Prostate gland (tissue), 2 donors: ENCODE results near the gene OSBPL6. TPM values are rescaled to one million over a fixed set of nuclear protein-coding genes. Genes with fewer than 3 reads are reported as not detected.

ENCODE experiments used
- DNase-seq: peaks from one replicate; pipeline ENCODE4 v3.0.0-alpha.2; 2019; ENCODE audit warnings: low spot score
- H3K27ac ChIP-seq, 2 donors: fragments of 200-600 bp; sonication (generic); 2 replicates each; pipeline ENCODE4 v1.5.1; 2017 to 2019
- H3K27me3 ChIP-seq: fragments of 200-600 bp; sonication (generic); replicated peaks from 2 replicates; pipeline ENCODE4 v1.5.1; 2019; ENCODE audit not compliant: insufficient read depth
- H3K36me3 ChIP-seq, 2 donors: fragments of 200-600 bp; sonication (generic); 1 replicate in 1 of 2; 2 replicates in 1 of 2; pipeline versions ENCODE4 v1.5.1 to v1.8.1; 2017 to 2019
- H3K4me1 ChIP-seq: fragments of 200-600 bp; sonication (generic); replicated peaks from 2 replicates; pipeline ENCODE4 v1.5.1; 2019
- H3K4me3 ChIP-seq, 2 donors: fragments of 200-600 bp; sonication (generic); 2 replicates each; pipeline ENCODE4 v1.5.1; 2017 to 2019
- H3K9me3 ChIP-seq: fragments of 200-600 bp; sonication (generic); 2 replicates; pipeline ENCODE4 v1.5.1; 2017
- POLR2A ChIP-seq: fragments of 450-650 bp; IDR thresholded peaks from one replicate; pipeline ENCODE4 v1.6.1; 2016; ENCODE audit warnings: antibody characterized with exemption, mild to moderate bottlenecking
- POLR2AphosphoS5 ChIP-seq: sonication (generic); formaldehyde crosslinking; IDR thresholded peaks from one replicate; pipeline ENCODE4 v1.6.1; 2017; ENCODE audit warnings: antibody characterized with exemption
- WGBS: methylation state at CpG from one replicate; pipeline ENCODE4 v1.1.5; 2018; 5-methylcytosine and 5-hydroxymethylcytosine counted together
- intact Hi-C: fragments of 100-400 bp; cut with DNase I; formaldehyde crosslinking; loops from one replicate; pipeline ENCODE4 v1.14.2; 2022
- total RNA-seq, 2 donors: library from RNA; depleted of rRNA; stranded (reverse); fragments of >200 nt; gene quantifications; one replicate each; pipeline ENCODE4 v1.1.0, GENCODE V29; 2016
- TF ChIP-seq, protein P1 (sequence below), 4 experiments: fragments of 200-600 bp in 2 of 4; fragments of 450-650 bp in 2 of 4; sonication (generic) in 2 of 4; IDR thresholded peaks; 1 replicate in 3 of 4; 2 replicates in 1 of 4; pipeline ENCODE4 v1.5.1; 2016 to 2019; ENCODE audit warnings: antibody characterized with exemption in 4 of 4, mild to moderate bottlenecking in 2 of 4, moderate library complexity in 2 of 4

The OSBPL6 gene
- total RNA-seq, 2 donors from 2014 or later = 2.4 to 10.8 TPM

DNA sequence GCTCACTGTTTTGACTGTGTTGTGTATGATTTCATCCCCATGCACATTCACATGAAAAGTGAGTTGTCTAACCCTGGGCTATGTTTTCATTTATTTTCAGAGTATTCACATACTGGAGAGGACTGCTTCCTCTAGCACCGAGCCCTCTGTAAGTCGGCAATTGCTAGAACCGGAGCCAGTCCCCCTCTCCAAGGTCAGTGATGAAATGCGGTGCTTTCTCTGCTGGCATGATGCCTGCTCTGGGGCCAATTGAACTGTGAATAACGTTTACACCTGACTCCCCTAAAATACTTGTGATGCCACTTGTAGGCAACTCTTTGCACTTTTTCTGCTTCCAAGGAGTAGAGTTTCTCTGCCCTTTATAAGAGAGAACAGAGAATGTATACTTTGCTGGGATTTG, 129.8 kb downstream of the OSBPL6 start:
- intact Hi-C loops = no loop called here
- Histone ChIP-seq H3K27ac (no peak overlapping the region), H3K36me3 (no peaks in the 10 kb centered on the region), H3K9me3 (no peaks in the 10 kb centered on the region), H3K27me3 (no peaks in the 10 kb centered on the region), H3K4me3 (no peak overlapping the region), H3K4me1 (no peaks in the 10 kb centered on the region)
- DNase-seq = no peak
- WGBS = 69% methylated on average over 5 of the region's 5 CpGs
- no peak for TF ChIP-seq POLR2A
- no peak for TF ChIP-seq POLR2AphosphoS5
- TF ChIP-seq, protein P1, sequence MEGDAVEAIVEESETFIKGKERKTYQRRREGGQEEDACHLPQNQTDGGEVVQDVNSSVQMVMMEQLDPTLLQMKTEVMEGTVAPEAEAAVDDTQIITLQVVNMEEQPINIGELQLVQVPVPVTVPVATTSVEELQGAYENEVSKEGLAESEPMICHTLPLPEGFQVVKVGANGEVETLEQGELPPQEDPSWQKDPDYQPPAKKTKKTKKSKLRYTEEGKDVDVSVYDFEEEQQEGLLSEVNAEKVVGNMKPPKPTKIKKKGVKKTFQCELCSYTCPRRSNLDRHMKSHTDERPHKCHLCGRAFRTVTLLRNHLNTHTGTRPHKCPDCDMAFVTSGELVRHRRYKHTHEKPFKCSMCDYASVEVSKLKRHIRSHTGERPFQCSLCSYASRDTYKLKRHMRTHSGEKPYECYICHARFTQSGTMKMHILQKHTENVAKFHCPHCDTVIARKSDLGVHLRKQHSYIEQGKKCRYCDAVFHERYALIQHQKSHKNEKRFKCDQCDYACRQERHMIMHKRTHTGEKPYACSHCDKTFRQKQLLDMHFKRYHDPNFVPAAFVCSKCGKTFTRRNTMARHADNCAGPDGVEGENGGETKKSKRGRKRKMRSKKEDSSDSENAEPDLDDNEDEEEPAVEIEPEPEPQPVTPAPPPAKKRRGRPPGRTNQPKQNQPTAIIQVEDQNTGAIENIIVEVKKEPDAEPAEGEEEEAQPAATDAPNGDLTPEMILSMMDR (IDR thresholded peaks at IDR 0.05) = no peak

DNA sequence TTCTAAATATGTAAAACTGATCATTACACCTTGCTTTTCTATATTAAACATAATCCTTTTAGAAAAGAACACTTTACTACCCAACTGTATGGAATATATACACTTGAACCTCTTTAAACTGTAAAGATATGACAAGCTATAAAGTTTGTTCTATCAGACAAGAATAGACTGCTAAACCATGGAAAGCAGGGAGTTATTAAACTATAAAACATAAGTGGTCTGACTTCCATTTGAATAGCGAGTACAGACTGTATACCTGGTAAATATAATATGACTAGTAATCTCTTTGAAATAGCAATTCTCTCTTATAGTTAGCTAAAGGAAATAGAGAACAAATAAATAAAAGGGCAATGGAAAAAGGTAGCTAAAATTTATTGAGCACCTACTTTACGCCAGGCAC, 131.0 kb downstream of the OSBPL6 start:
- Histone ChIP-seq H3K27me3 (no peaks in the 10 kb centered on the region), H3K4me1 (no peaks in the 10 kb centered on the region), H3K36me3 (no peaks in the 10 kb centered on the region), H3K4me3 (no peak overlapping the region), H3K9me3 (no peaks in the 10 kb centered on the region), H3K27ac (no peak overlapping the region)
- intact Hi-C loops = no loop called here
- TF ChIP-seq, protein P1 (IDR thresholded peaks at IDR 0.05) = no peak
- TF ChIP-seq POLR2AphosphoS5 (no peak), POLR2A (no peak)
- no peak for DNase-seq
- 83% methylated on average over 2 of the region's 2 CpGs for WGBS

DNA sequence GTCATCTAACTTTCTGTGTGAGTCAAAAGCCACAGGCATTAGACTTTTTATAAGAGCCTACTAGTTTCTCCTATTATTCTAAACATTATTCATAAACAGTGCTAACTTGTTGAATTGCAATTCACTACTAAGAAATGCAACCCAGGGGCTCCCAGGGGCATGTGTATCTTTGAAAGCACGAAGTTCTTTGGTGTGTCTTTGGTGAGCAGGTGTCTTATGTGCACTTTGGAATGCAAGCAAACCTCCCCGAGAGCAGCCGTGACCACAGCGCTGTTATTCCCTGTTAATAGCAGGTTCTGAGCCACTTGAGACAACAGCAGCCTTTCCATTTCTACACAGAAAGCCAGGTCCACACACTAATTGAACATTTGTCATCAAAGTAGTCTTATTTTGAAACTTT, 133.2 kb downstream of the OSBPL6 start:
- intact Hi-C loops = no loop called here
- Histone ChIP-seq H3K4me1 (no peaks in the 10 kb centered on the region), H3K27me3 (no peaks in the 10 kb centered on the region), H3K36me3 (no peaks in the 10 kb centered on the region), H3K4me3 (no peak overlapping the region), H3K27ac (no peak overlapping the region), H3K9me3 (no peaks in the 10 kb centered on the region)
- TF ChIP-seq POLR2A (no peak), POLR2AphosphoS5 (no peak)
- TF ChIP-seq, protein P1 (IDR thresholded peaks at IDR 0.05) = no peak
- WGBS = 57% methylated on average over 4 of the region's 4 CpGs
- DNase-seq = no peak

DNA sequence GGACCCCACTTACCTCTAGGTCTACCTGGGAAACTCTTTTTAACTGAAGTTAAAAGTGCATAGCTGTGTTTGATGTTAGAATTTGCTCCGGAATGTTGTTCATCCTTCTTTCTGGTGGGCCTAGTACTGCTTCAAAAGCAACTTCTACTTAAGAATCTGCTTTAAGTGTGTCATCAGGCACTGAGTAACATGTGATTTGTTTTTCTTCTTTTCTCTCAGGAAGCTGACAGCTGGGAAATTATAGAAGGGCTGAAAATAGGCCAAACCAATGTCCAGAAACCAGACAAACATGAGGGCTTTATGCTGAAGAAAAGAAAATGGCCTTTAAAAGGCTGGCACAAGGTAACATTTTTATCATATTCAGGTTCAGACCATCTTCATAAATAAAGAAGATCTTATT, 133.7 kb downstream of the OSBPL6 start:
- Histone ChIP-seq H3K9me3 (no peaks in the 10 kb centered on the region), H3K27me3 (no peaks in the 10 kb centered on the region), H3K4me3 (no peak overlapping the region), H3K27ac (no peak overlapping the region), H3K4me1 (no peaks in the 10 kb centered on the region), H3K36me3 (no peaks in the 10 kb centered on the region)
- intact Hi-C loops = no loop called here
- no peak for DNase-seq
- 97% methylated on average over 1 of the region's 1 CpG for WGBS
- TF ChIP-seq, protein P1 (IDR thresholded peaks at IDR 0.05) = no peak
- TF ChIP-seq POLR2A = no peak
- TF ChIP-seq POLR2AphosphoS5 = no peak

DNA sequence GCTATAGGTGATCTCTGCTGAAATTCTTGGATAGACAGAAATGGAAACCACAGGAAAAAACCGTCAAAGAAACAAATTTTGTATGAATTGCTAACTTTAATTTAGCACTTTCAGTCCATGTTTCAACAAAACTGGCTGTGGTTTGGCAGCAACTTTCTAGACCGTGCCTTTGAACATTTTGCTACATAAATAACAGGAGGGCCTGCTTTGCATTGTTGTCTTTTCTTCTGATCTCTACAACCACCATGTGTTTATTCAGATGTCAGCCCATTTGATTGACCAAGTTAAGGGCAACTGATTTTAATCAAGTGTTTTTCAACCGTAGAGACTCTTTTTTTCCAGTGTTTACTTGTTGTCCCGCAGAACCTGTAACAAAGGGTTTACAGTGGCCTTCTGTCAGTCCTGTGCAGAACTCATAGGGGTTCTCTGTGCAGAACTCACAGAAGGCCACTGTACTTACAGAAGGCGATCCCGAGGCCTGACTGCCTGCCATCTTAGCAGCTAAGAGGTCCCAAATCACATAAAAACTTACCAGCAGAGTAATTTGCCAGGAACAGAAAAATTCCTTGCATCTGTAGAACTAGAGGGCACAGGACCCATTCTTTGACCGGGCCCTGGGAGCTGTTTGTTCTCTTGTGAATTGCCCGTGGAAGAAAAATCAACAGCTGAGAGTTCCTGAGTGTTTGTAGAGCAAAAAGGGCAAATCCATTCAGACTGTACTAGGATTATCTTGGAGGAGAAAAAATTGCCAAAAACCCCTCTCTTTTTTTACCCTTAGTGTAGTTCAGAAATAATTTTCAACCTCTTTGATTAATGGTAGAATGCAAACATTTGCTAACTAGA, 136.1 kb downstream of the OSBPL6 start:
- intact Hi-C loops = no loop called here
- no peak for TF ChIP-seq POLR2A
- TF ChIP-seq, protein P1 (IDR thresholded peaks at IDR 0.05) = no peak
- no peak for TF ChIP-seq POLR2AphosphoS5
- no peak for DNase-seq
- 62% methylated on average over 8 of the region's 8 CpGs for WGBS
- no peaks in the 10 kb centered on the region for H3K36me3 ChIP-seq
- no peak overlapping the region for H3K27ac ChIP-seq
- no peaks in the 10 kb centered on the region for H3K9me3 ChIP-seq
- H3K27me3 ChIP-seq = no peaks in the 10 kb centered on the region
- no peak overlapping the region for H3K4me3 ChIP-seq
- H3K4me1 ChIP-seq = no peaks in the 10 kb centered on the region
